Stimulated activated CD8-positive, alpha-beta memory T cell treated with anti-CD3 and anti-CD28 coated beads, Interleukin-4, amount 100 ng/mL, for 4 hours (primary cell): ENCODE results near the gene GNB2.
"Not testable (repeated sequence)": the region's sequence is repeated elsewhere in the genome, so short reads cannot be mapped to it uniquely, and the experiment has no call there.

Source experiments
- DNase-seq, 2 donors: peaks; one replicate each; pipeline ENCODE4 v3.0.0-alpha.2; 2020; ENCODE audit warnings: low read depth in 2 of 2, low spot score in 1 of 2

GNB2 gene

DNA sequence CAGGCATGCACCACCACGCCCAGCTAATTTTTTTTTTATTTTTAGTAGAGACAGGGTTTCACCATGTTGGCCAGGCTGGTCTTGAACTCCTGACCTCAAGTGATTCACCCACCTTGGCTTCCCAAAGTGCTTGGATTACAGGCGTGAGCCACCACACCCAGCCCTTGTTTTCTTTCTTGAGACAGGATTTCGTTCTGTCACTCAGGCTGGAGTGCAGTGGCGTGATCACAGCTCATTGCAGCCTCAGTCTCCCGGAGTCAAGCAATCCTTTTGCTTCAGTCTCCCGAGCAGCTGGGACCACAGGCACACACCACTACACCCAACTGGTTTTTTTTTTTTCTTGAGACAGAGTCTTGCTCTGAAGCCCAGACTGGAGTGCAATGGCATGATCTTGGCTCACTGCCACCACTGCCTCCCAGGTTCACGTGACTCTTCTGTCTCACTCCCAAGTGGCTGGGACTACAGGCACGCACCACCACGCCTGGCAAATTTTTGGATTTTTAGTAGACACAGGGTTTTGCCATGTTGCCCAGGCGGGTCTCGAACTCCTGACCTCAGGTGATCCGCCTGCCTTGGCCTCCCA, 11.3 kb upstream of the GNB2 start:
- DNase-seq, result not testable (repeated sequence)

DNA sequence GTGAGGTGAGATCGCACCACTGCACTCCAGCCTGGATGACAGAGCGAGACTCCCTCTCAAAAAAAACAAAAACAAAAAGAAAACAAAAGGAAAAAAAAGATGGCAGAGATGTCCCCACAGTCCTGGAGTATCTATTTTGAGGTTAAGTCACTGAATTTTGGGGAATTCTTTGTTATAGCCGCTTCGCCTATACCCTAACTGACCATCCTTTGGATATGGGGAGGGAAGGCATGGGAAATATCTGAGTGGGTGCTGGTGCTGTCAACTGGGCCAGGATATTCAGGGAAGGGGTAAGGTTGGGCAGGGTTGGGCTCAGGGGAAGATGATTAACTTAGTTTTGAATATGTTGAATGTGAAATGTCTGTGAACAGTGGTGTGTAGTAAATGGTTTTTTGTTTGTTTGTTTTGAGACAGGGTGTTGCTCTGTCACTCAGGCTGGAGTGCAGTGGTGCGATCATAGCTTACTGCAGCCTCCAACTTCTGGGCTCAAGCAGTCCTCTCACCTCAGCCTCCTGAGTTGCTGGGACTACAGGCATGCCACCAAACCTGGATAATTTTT, 8.3 kb upstream of the GNB2 start:
- DNase-seq, result no peak

DNA sequence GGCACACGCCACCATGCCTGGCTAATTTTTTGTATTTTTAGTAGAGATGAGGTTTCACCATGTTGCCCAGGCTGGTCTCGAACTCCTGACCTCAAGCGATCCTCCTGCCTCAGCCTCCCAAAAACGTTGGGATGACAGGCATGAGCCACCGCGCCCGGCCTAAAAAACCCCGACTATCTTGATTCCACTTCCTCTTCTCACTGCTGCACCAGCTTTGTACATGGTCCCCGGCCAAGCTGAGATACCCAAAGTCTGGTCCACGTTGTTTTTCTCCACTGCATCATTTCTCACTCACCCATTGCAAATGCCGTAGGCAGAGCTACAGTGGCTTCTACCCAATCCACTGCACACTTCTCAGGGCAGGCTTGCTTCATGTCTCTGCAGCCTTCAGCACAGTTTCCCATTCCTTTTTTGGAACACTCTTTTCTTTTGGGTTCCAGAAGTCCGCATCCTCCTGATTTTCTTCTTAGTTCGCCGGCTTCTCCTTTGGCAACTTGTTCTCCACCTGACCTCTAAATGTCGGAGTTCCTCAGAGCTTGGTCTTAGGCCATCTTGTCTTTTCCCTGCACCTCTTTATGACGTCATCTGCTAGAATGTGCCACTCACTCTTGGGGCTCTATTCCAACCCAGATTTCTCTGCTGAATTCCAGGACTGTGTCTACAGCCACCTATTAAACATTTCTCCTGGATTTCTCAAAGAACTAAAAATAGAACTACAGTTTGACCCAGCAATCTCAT, 6.0 kb upstream of the GNB2 start:
- no peak for DNase-seq

DNA sequence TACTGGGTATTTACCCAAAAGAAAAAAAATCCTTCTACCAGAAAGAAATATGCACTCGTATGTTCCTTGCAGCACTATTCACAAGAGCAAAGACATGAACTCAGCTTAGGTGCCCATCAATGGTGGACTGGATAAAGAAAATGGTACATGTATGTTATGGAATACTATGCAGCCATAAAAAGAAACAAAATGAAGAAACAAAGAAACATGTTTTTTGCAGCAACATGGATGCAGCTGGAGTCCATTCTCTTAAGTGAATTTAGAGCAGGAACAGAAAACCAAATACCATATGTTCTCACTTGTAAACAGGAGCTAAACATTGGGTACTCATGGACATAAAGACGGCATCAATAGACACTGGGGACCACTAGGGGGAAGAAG, 5.5 kb upstream of the GNB2 start:
- no peak for DNase-seq

DNA sequence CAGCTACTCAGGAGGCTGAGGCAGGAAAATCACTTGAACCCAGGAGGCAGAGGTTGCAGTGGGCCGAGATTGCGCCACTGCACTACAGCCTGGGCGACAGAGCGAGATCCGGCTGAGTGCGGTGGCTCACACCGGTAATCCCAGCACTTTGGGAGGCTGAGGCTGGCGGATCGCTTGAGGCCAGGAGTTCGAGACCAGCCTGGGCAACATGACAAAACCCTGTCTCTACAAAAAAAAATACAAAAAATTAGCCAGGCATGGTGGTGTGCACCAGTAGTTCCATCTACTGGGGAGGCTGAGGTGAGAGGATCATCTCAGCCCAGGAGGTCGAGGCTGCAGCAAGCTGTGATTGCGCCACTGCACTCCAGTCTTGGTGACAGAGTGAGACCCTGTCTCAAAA, 4.4 kb upstream of the GNB2 start:
- DNase-seq, result not testable (repeated sequence)

DNA sequence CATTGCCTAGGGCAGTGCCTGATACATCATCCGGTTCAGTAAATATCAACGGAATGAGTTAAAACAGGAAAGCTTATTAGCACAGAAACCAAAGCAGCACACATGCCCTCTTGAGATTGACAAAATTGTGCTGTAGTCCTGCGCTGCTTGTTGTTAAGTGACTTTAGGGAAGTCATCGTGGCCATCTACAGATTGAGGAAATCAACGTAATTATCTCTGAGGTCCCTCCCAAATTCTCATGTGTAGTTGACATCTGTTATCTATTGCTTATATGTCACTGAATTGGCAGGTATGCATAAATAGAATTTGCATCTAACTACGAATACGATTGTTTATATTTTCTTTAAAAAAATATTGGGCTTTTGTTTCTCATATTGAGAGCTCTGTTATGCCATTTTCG, 3.5 kb upstream of the GNB2 start:
- DNase-seq, result no peak

DNA sequence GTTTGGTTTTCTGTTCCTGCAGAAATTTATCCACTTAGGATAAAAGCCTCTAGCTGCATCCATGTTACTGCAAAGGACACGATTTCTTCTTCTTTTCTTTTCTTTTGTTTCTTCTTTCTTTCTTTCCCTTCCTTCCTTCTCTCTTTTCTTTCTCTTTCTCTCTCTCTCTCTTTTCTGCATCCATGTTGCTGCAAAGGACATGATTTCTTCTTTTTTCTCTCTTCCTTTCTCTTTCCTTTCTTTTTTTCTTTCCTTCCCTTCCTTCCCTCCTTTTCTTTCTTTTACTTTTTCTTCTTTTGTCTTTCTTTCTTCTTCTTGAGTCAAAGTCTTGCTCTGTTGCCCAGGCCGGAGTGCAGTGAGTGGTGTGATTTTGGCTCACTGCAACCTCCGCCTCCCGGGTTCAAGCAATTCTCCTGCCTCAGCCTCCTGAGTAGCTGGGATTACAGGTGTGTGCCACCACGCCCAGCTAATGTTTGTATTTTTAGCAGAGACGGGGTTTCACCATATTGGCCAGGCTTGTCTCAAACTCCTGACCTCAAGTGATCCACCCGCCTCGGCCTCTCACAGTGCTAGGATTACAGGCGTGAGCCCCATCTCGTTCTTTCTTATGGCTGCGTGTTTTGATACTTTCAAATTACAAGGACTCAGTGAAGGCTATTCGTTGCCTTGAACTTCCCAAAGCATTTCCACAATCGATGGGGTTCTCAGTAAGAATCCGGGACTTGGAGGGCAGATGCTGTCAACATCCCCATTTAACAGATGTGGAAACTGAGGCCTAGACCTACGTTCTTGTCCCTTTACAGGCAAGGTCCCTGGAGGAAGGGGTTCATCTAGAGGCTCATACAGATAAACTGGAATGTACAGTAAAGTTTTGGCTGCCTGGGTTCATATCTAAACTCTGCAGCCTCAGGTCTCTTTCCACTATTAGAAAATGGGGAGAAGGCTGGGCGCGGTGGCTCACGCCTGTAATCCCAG, 1.9 kb upstream of the GNB2 start:
- no peak for DNase-seq

DNA sequence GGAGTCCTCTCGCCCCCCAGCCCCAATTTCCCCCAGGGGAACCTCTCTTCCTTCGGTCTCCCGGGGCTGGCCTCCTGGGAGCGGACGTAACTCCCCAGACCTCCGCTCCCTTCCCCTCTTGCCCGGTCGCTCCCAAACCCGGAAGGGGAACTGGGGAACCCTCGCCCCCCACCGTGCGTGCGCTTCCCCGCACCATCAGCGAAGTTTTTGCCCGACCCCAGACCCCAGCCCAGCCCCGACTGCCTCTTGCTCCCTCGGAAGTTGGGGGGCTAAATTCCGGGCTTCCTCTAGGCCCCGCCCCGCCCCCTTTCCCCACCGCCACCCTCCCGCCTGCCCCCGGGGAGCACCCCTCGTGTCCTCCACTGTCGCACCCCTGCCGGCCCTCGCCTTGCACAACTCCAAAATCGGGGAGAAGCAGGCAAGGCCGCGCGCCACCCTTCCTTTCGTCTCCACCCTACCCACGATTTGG, 436 bp downstream of the GNB2 start:
- peak in 1 of 2 donors; percentile 23 for DNase-seq

DNA sequence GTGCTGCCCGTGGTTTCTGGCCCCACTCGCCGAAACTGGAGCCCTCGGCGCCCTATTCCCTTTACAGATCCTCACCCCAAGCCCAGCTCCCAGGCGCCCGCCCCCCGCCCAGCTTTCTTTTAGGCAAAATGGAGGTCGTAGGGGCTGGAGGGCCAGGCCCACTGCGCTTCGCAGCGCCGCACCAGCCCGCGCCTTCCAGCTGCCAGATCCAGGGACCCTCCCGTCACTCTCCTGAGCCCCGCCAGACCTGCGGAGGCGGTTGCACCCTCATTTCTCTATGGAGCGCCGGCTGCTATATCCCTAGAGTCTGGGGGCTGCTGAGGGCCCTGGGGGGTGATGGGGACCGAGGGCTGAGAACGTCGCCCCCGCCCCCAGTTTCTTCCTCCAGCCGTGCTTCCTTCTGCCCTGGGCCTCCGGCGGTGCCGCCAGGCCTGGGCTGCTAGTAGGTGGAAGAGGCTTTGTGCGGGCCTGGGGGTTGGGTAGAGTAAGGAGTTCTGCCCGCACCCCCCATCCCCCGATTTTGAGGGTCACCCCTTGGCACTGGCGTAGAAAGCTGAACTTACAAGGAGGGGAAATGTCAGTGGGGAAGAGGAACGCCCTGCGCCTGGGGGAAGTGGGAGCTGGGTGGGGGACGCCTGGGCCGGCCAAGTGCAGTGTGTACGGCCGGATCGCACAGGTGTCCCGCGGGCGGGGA, 1.0 kb downstream of the GNB2 start:
- DNase-seq, result no peak

DNA sequence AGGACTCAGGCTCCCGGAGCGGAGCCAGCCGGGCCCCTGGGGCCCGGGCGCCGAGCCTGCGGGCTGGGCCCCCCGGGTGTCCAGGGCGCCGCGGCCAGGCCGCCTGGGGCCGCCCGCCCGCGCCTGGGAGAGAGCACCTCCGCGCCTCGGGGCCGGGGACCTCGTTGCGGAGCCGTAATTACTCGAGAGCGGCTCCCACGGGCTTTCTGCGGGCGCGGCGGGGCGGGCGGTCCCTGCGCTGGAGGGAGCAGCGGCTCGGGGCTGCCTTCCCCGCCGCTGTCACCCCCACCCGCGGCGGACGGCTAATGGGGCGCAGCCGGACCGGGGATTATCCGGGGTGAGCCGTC, 1.5 kb downstream of the GNB2 start:
- no peak for DNase-seq

DNA sequence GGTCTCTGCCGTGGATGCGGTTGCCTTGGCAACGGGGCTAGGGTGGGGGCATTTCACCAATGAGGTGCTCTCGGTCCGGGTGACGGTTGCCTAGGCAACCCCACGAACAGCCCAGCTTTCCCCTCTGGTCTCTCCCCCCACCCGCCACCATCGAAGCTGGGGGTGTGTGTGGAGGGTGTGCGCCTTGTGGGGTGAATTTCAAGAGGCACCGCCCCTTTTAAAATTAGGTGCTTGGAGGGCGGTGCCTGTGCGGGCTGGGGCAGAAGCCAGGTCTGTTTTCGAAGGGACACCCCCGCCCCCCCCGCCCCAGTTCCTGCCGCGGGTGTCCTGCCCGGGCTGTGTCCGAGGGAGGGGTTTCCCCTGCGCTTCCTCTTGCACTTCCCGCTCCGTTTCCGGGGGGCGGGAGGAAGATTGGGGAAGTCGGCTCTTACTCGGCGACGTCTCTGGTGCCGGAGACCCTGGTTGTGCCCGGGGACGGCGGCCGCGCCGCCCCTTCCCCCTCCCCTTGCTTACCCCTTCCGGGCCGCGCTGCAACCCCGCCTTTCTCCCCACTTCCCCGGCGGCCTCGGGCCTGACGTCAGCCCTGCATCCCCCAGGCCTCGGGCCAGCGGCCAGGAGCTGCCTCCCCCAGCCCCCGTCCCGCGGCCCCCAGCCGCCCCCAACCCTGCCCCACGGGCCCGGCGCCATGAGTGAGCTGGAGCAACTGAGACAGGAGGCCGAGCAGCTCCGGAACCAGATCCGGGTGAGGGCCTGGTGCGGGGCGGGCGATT, 2.2 kb downstream of the GNB2 start:
- peak; percentile 63 to 76 for DNase-seq

DNA sequence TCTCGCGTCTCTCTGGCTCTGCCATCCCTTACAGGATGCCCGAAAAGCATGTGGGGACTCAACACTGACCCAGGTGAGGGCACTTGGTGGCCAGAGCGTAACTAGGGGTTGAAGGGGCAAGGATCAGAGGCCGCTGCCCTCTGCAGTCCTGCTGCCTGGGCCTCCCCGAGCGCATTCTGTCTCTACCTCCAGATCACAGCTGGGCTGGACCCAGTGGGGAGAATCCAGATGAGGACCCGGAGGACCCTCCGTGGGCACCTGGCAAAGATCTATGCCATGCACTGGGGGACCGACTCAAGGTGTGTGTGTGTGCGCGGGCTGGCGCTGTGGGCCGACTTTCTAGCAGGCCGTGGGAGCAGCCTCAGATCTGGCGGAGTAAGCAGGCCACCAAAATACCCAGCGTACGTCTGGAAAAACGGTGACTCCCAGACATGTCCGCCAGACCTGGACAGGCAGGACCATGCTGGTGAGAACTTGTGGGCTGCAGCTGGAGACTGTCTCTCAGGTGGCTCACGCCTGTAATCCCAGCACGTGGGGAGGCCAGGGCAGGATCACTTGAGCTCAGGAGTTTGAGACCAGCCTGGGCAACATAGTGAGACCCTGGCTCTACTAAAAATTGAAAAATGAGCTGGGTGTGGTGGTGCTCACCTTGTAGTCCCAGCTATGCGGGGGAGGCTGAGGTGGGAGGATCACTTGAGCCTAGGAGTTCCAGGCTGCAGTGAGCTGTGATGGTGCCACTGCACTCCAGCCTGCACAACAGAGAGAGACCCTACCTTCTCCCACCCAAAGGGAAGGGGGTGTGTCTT, 3.2 kb downstream of the GNB2 start:
- no peak for DNase-seq

DNA sequence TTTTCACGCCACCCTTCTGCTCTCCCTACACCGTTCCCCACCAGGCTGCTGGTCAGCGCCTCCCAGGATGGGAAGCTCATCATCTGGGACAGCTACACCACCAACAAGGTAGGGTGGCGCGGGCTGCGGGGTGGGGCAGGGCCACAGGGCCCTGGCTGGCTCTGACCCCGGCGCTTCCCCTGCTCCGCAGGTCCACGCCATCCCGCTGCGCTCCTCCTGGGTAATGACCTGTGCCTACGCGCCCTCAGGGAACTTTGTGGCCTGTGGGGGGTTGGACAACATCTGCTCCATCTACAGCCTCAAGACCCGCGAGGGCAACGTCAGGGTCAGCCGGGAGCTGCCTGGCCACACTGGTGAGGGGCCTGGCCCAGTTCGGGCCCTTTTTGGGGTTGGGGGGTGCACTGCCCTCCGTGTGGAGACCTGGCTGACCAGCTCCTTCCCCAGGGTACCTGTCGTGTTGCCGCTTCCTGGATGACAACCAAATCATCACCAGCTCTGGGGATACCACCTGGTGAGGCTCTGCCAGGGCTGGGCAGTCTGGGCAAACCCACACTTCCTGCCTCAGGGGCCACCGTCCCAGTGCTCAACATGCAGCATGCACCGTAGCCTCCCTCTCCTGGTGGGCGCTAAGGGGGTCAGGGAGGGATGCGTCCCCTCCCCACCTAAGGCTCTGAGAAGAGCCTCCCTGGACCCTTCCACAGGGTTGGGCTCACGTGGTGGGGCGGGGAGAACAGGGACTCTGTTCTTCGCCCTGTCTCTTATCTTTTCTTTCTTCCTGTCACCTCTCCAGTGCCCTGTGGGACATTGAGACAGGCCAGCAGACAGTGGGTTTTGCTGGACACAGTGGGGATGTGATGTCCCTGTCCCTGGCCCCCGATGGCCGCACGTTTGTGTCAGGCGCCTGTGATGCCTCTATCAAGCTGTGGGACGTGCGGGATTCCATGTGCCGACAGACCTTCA, 4.0 kb downstream of the GNB2 start:
- DNase-seq, result no peak

DNA sequence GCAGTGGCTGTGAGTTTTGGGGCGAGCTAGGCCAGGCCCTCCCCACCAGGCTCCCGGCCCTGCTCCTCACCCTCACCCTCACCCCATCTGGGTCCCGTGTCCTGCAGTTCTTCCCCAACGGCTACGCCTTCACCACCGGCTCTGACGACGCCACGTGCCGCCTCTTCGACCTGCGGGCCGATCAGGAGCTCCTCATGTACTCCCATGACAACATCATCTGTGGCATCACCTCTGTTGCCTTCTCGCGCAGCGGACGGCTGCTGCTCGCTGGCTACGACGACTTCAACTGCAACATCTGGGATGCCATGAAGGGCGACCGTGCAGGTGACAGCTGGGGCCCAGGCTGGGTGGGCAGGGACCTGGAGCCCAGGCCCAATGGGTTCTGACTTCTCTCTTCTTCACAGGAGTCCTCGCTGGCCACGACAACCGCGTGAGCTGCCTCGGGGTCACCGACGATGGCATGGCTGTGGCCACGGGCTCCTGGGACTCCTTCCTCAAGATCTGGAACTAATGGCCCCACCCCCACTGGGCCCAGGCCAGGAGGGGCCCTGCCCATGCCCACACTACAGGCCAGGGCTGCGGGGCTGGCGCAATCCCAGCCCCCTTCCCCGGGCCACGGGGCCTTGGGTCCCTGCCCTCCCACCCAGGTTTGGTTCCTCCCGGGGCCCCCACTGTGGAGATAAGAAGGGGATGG, 4.9 kb downstream of the GNB2 start:
- DNase-seq, result no peak

DNA sequence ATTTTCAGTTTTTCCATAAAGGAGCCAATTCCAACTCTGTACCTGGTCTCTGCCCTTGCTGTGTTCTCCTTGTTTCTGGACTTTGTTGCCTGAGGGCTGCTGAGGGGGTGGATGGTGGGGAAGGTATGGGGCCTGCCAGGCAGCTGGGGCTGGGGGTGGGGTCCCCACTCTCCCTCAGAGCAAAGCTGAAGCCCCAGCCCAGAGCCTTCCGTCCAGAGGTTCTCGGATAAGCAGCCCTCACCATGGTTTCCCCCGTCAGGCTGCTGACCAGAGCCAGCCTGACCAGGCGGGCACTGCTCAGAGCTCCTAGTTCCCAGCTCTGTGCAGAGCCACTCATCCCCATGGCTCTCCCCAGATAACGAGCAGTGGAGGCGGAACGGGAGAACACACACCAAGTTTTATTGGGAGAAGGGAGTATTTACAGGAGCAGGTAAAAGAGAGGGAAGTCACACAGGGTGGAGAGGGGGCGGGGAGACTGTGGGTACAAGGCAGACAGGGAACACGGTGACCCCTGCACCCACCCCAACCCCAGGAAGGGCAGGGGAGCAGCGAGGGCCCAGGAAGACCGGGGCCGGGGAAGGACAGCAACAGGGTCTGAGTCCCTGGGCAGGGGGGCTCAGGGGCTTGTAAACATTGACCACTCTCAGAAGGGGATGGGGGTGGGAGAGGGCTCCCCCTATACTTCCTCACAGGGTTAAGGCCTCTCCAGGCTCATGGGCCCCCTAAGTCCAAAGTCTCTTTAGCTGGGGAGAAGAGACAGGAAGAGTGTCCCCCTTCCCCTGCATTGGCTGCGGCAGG, 5.8 kb downstream of the GNB2 start:
- no peak for DNase-seq

DNA sequence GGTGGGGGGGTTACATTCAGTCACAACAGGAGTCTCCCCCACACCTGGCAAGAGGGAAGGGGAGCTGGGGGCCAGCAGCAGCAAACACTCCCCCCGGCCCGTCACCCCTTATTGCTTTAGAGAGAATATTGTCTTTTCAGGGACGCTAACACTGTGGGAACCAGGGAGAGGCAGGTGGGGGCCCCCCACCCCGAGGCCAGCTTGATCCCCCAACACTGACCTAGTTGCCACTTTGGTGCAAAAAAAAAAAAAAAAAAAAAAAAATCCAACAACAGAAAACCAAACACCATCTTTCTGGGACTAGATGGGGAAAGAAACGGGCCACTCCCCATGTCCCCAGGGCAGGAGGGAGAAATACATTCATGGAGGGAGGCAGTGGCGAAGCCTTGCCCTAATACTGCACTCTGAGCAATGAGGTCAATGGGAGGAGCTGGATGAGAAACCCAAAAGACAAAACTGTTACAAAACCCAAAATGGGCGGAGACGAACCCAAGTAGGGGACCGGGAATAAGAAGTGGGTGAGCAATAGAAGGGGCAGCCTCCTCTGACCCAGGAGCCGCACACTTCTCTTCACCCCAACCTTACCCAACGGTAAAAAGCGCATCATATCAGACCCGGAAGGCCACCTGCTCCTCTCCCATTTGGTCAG, 6.5 kb downstream of the GNB2 start:
- DNase-seq, result no peak
